OCI-LY7 (cell line): Measurements from ENCODE around the gene CFB. TPM values are rescaled to one million over a fixed set of nuclear protein-coding genes. Genes with fewer than 3 reads are reported as not detected.

ENCODE experiments used
- BruUV-seq: library from RNA; stranded (reverse); fragments of 400-500 nt; replicated peaks from 2 replicates; lab custom pipeline; 2021; lab: Mats Ljungman, UMichigan
- CTCF ChIA-PET: fragments of 300-600 bp; sonication (Branson Sonifier 250); formaldehyde crosslinking; loops from one replicate; lab custom pipeline; 2022; ENCODE audit warnings: antibody characterized with exemption; ENCODE audit not compliant: unreplicated experiment; lab: Charles Lee
- POLR2A ChIA-PET: fragments of 300-600 bp; sonication (Branson Sonifier 250); formaldehyde crosslinking; loops from one replicate; lab custom pipeline; 2022; ENCODE audit warnings: antibody characterized with exemption; lab: Charles Lee
- DNase-seq: peaks from one replicate; pipeline ENCODE4 v3.0.0-alpha.2; 2015; ENCODE audit warnings: low spot score
- H2AFZ ChIP-seq: fragments of 200-600 bp; sonication (generic), shearing (Covaris generic); 2 replicates; pipeline ENCODE4 v1.6.1; 2014; ENCODE audit warnings: mild to moderate bottlenecking, antibody characterized with exemption, low read length, moderate library complexity
- H3K27ac ChIP-seq: fragments of 200-600 bp; sonication (generic); 2 replicates; pipeline ENCODE4 v1.5.1; 2014; ENCODE audit warnings: mixed run types, low read depth, mild to moderate bottlenecking, moderate library complexity, low read length, inconsistent platforms; ENCODE audit not compliant: poor library complexity, severe bottlenecking
- H3K36me3 ChIP-seq: fragments of 200-600 bp; sonication (generic); 2 replicates; pipeline ENCODE4 v1.6.1; 2014; ENCODE audit warnings: mild to moderate bottlenecking, antibody characterized with exemption, low read length, moderate library complexity, mixed read lengths; ENCODE audit not compliant: insufficient read depth
- H3K4me1 ChIP-seq: fragments of 200-600 bp; sonication (generic); 2 replicates; pipeline ENCODE4 v1.5.1; 2014; ENCODE audit warnings: mild to moderate bottlenecking, low read length; ENCODE audit not compliant: insufficient read depth, poor library complexity, severe bottlenecking
- H3K4me2 ChIP-seq: fragments of 200-600 bp; sonication (generic); 2 replicates; pipeline ENCODE4 v1.6.1; 2014; ENCODE audit warnings: mild to moderate bottlenecking, low read length
- H3K4me3 ChIP-seq: fragments of 200-600 bp; sonication (generic); 2 replicates; pipeline ENCODE4 v1.5.1; 2014; ENCODE audit warnings: mild to moderate bottlenecking, low read depth, low read length; ENCODE audit not compliant: poor library complexity, severe bottlenecking
- H3K79me2 ChIP-seq: fragments of 200-600 bp; sonication (generic); 2 replicates; pipeline ENCODE4 v1.6.1; 2016; ENCODE audit warnings: low read depth, mild to moderate bottlenecking, low read length, moderate library complexity, mixed read lengths; ENCODE audit not compliant: insufficient read depth
- H3K9me2 ChIP-seq: fragments of 200-600 bp; sonication (generic); 2 replicates; pipeline ENCODE4 v1.6.1; 2016; ENCODE audit warnings: mild to moderate bottlenecking, low read length, mixed read lengths; ENCODE audit not compliant: insufficient read depth
- H3K9me3 ChIP-seq: fragments of 200-600 bp; sonication (generic); 2 replicates; pipeline ENCODE4 v1.6.1; 2014; ENCODE audit warnings: mild to moderate bottlenecking, mixed run types, low read length, mixed read lengths
- H4K20me1 ChIP-seq: fragments of 200-600 bp; sonication (generic); 2 replicates; pipeline ENCODE4 v1.6.1; 2014; ENCODE audit warnings: mild to moderate bottlenecking, antibody characterized with exemption, low read length, moderate library complexity, mixed read lengths; ENCODE audit not compliant: insufficient read depth
- EZH2phosphoT487 ChIP-seq: fragments of 200-600 bp; sonication (generic); IDR thresholded peaks from 2 replicates; pipeline ENCODE4 v1.6.1; 2018; ENCODE audit warnings: low read depth, borderline replicate concordance, mild to moderate bottlenecking, mixed run types, antibody characterized with exemption, low read length, moderate library complexity, mixed read lengths
- intact Hi-C: fragments of 100-400 bp; cut with micrococcal nuclease; formaldehyde crosslinking; loops from one replicate; pipeline ENCODE4 v1.10.0; 2022; ENCODE audit not compliant: unreplicated experiment
- total RNA-seq, 2 experiments: library from RNA; depleted of rRNA in 1 of 2; stranded (reverse); fragments of >200 nt in 1 of 2; shearing (Covaris generic) in 1 of 2; gene quantifications; 2 replicates each; pipeline ENCODE4 v1.2.3, GENCODE V29; 2014 to 2022
- TF ChIP-seq, protein P1 (sequence below): fragments of 200-600 bp; sonication (generic); conservative IDR thresholded peaks from 2 replicates; pipeline ENCODE4 v1.5.1; 2014; ENCODE audit warnings: mild to moderate bottlenecking, antibody characterized with exemption, low read length, moderate library complexity, mixed read lengths

CFB gene
- total RNA-seq, 2 experiments from 2014 or later, result 1.1 to 1.2 TPM

DNA sequence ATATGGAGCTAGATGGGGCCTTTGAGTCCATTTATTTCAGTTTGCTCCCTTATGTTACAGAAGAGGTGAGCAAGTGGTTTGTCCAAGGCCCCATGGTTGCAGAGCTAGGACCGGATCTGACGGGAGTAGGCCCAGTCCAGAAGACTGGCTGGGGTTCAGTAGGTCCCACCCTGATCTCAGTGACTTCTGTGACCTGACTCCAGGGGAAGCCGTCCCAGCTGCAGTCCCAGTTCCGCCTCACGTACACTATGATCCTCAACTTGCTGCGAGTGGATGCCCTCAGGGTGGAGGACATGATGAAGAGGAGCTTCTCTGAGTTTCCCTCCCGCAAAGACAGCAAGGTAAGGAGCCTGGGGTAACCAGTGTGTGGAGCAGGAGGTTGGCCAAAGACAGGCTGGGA lies 20.6 kb downstream of the CFB start:
- Histone ChIP-seq H3K4me3 (no peak overlapping the region), H3K79me2 (peaks cover 6% of the 10 kb centered on the region; the same call in 1 of the 2 replicates), H2AFZ (no peak overlapping the region), H3K4me1 (peaks cover 13% of the 10 kb centered on the region), H3K36me3 (peaks cover 81% of the 10 kb centered on the region), H3K27ac (no peak overlapping the region), H3K9me3 (no peaks in the 10 kb centered on the region), H3K9me2 (no peaks in the 10 kb centered on the region), H3K4me2 (no peak overlapping the region), H4K20me1 (no peaks in the 10 kb centered on the region)
- TF ChIP-seq EZH2phosphoT487, result no peak
- TF ChIP-seq, protein P1, sequence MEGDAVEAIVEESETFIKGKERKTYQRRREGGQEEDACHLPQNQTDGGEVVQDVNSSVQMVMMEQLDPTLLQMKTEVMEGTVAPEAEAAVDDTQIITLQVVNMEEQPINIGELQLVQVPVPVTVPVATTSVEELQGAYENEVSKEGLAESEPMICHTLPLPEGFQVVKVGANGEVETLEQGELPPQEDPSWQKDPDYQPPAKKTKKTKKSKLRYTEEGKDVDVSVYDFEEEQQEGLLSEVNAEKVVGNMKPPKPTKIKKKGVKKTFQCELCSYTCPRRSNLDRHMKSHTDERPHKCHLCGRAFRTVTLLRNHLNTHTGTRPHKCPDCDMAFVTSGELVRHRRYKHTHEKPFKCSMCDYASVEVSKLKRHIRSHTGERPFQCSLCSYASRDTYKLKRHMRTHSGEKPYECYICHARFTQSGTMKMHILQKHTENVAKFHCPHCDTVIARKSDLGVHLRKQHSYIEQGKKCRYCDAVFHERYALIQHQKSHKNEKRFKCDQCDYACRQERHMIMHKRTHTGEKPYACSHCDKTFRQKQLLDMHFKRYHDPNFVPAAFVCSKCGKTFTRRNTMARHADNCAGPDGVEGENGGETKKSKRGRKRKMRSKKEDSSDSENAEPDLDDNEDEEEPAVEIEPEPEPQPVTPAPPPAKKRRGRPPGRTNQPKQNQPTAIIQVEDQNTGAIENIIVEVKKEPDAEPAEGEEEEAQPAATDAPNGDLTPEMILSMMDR, result no peak
- no TSS peak for BruUV-seq
- ChIA-PET POLR2A (interaction anchor here (0.5 to 0.6 kb wide), 2 partner anchors 61 to 798 kb away, joined by 4 read pairs; no protein-coding TSS in a partner anchor), CTCF (no interaction called here)
- intact Hi-C loops, result no loop called here
- DNase-seq, result no peak

DNA sequence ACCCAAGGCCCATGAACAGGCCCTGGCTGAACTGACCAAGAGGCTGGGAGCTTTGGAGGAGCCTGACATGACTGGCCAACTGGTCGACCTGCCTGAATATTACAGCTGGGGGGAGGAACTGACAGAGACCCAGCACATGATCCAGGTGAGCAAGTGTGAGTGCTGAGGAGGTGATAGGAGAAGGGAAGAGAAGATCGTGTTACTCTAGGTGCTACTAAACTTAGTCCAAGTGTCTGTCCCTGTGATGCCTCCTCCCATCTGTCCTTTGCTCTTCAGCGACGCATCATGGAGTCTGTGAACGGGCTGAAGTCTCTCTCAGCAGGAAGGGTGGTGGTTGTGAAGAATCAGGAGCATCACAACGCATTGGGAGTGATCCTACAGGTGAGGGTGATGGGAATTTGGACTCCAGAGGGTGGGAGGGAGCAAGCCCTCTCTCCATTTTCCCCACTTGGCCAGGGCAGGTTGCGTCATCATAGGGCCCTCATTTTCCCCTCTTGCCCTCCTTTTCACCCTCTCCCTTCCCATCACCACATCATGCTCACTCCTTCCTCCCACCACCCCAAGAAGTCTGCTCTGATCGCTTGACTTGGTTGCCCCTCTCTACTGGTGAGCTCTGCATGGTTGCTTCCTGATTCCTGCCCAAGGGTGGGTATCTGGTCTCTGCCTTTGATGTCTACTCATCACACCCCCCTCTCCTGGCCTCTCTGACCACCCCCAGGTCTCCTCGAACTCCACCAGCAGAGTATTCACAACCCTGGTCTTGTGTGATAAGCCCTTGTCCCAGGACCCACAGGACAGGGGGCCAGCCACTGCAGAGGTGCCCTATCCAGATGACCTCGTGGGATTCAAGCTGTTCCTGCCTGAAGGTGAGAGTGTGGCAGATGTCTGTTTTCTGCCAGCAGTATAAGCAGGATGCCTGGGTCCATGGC lies 21.4 kb downstream of the CFB start:
- no peak for TF ChIP-seq EZH2phosphoT487
- TF ChIP-seq, protein P1, result no peak
- Histone ChIP-seq H3K79me2 (peaks cover 8% of the 10 kb centered on the region; the same call in 1 of the 2 replicates), H3K4me3 (no peak overlapping the region), H4K20me1 (no peaks in the 10 kb centered on the region), H3K9me2 (no peaks in the 10 kb centered on the region), H2AFZ (no peak overlapping the region), H3K27ac (no peak overlapping the region), H3K4me1 (peaks cover 16% of the 10 kb centered on the region), H3K36me3 (peaks cover 78% of the 10 kb centered on the region), H3K4me2 (no peak overlapping the region), H3K9me3 (no peaks in the 10 kb centered on the region)
- BruUV-seq, result no TSS peak
- ChIA-PET CTCF (no interaction called here), POLR2A (interaction anchor here (0.5 to 1.0 kb wide), 2 partner anchors 227 to 799 kb away, joined by 4 read pairs; no protein-coding TSS in a partner anchor)
- intact Hi-C loops, result no loop called here
- DNase-seq, result no peak
